Naive thymus-derived CD4-positive, alpha-beta T cell (primary cell): ENCODE measurements around the gene TMEM209. TPM values are rescaled to one million over a fixed set of nuclear protein-coding genes. Genes with fewer than 3 reads are reported as not detected.
A peak's percentile ranks its signal among the peaks of the same experiment; 100 is the strongest.

Experiments
- ATAC-seq: fragments of 150-1000 bp; cut with Tn5 transposase; 2 replicates; pipeline ENCODE4 v1.10.0; 2021; ENCODE audit warnings: mild to moderate bottlenecking, moderate library complexity
- CTCF ChIA-PET: fragments of 350-600 bp; sonication (Branson Sonifier 250); formaldehyde crosslinking; loops from one replicate; lab custom pipeline; 2021; ENCODE audit warnings: antibody characterized with exemption; lab: Charles Lee
- POLR2A ChIA-PET: fragments of 350-600 bp; sonication (Branson Sonifier 250); formaldehyde crosslinking; loops from one replicate; lab custom pipeline; 2021; ENCODE audit warnings: antibody characterized with exemption, inconsistent platforms; lab: Charles Lee
- DNase-seq, 9 donors: peaks; one replicate each; pipeline versions ENCODE4 v3.0.0 to v3.0.0-alpha.2; 2020 to 2022; ENCODE audit warnings: mixed read lengths in 1 of 9
- H3K27ac ChIP-seq: one replicate; pipeline ENCODE4 v1.7.0; 2013; ENCODE audit warnings: mild to moderate bottlenecking, low read depth, low read length, moderate library complexity
- H3K27me3 ChIP-seq, 2 donors: one replicate each; pipeline ENCODE4 v1.7.0; 2013; ENCODE audit warnings: low read length in 2 of 2, mild to moderate bottlenecking in 2 of 2, moderate library complexity in 2 of 2; ENCODE audit not compliant: control insufficient read depth in 2 of 2, insufficient read depth in 2 of 2
- H3K36me3 ChIP-seq, 3 experiments: 1 replicate in 2 of 3; 2 replicates in 1 of 3; pipeline ENCODE4 v1.7.0; 2013; ENCODE audit warnings: low read length in 3 of 3, mild to moderate bottlenecking in 3 of 3, moderate library complexity in 1 of 3; ENCODE audit not compliant: insufficient read depth in 3 of 3, control insufficient read depth in 2 of 3
- H3K4me1 ChIP-seq, 2 donors: one replicate each; pipeline ENCODE4 v1.7.0; 2013; ENCODE audit warnings: low read length in 2 of 2, mild to moderate bottlenecking in 2 of 2, moderate library complexity in 1 of 2; ENCODE audit not compliant: control insufficient read depth in 2 of 2, insufficient read depth in 2 of 2
- H3K4me3 ChIP-seq: 2 replicates; pipeline ENCODE4 v1.7.0; 2013; ENCODE audit warnings: mild to moderate bottlenecking, low read length
- H3K9me3 ChIP-seq, 3 experiments: 1 replicate in 2 of 3; 2 replicates in 1 of 3; pipeline ENCODE4 v1.7.0; 2013; ENCODE audit warnings: low read length in 3 of 3; ENCODE audit not compliant: control insufficient read depth in 2 of 3
- H3K27ac Mint-ChIP-seq, 9 donors: one replicate each; pipeline ENCODE4 v1.8.0; 2020 to 2022; ENCODE audit warnings: mixed read lengths in 9 of 9, mild to moderate bottlenecking in 8 of 9, moderate library complexity in 5 of 9, inconsistent platforms in 2 of 9
- H3K27me3 Mint-ChIP-seq, 5 donors: one replicate each; pipeline ENCODE4 v1.8.0; 2021 to 2022; ENCODE audit warnings: mixed read lengths in 5 of 5, mild to moderate bottlenecking in 1 of 5
- H3K36me3 Mint-ChIP-seq, 5 donors: one replicate each; pipeline ENCODE4 v1.8.0; 2020 to 2022; ENCODE audit warnings: mixed read lengths in 5 of 5, mild to moderate bottlenecking in 3 of 5, inconsistent platforms in 1 of 5
- H3K4me1 Mint-ChIP-seq, 7 donors: one replicate each; pipeline ENCODE4 v1.8.0; 2020 to 2022; ENCODE audit warnings: mixed read lengths in 7 of 7, mild to moderate bottlenecking in 3 of 7, inconsistent platforms in 1 of 7
- H3K4me3 Mint-ChIP-seq, 10 donors: one replicate each; pipeline ENCODE4 v1.8.0; 2020 to 2022; ENCODE audit warnings: mild to moderate bottlenecking in 10 of 10, mixed read lengths in 10 of 10, moderate library complexity in 6 of 10, inconsistent platforms in 2 of 10
- H3K9me3 Mint-ChIP-seq, 11 donors: one replicate each; pipeline ENCODE4 v1.8.0; 2020 to 2022; ENCODE audit warnings: mixed read lengths in 11 of 11, mild to moderate bottlenecking in 4 of 11, inconsistent platforms in 1 of 11, moderate library complexity in 1 of 11
- intact Hi-C, 2 donors: fragments of 100-400 bp; cut with micrococcal nuclease; formaldehyde crosslinking; loops; one replicate each; pipeline ENCODE4 v1.15.1; 2023
- polyA plus RNA-seq, 2 donors: library from polyadenylated mRNA; unstranded; fragments of 300-500 nt; fragmentation: Illumina TruSeq; gene quantifications; one replicate each; pipeline ENCODE4 v1.2.3, GENCODE V29; 2021
- total RNA-seq, 6 experiments: library from RNA in 5 of 6; stranded (reverse) in 5 of 6; gene quantifications; 1 replicate in 5 of 6; 2 replicates in 1 of 6; pipeline ENCODE4 v1.2.3 and lab custom pipeline; 2021 to 2026

TMEM209 gene
- total and polyA plus RNA-seq, 7 experiments from 2014 or later = 18.8 to 53.9 (median 35.6) TPM

- ATAC-seq (no peak), DNase-seq (no peak)
- Histone ChIP-seq H3K4me3 (peak overlapping the region; percentile 79), H3K9me3 (no peaks in the 10 kb centered on the region), H3K27me3 (no peaks in the 10 kb centered on the region), H3K4me1 (peaks cover 0 to 13% of the 10 kb centered on the region in 2 donors), H3K27ac (peak overlapping the region; percentile 87), H3K36me3 (peaks cover 0 to 6% (median 0%) of the 10 kb centered on the region in 3 experiments)
- Mint-ChIP-seq H3K4me1 (peaks cover 6 to 35% (median 13%) of the 10 kb centered on the region in 7 donors), H3K9me3 (no peaks in the 10 kb centered on the region), H3K36me3 (peaks cover 0 to 12% (median 2%) of the 10 kb centered on the region in 5 donors), H3K27ac (peak overlapping the region in 8 of 9 donors; percentile 58 to 87 (median 83)), H3K27me3 (peaks cover 0 to 17% (median 0%) of the 10 kb centered on the region in 5 donors), H3K4me3 (peak overlapping the region; percentile 71 to 90 (median 85))
- POLR2A ChIA-PET = interaction anchor here (0.9 to 1.3 kb wide), 4 partner anchors 18 to 67 kb away, joined by 3 to 5 read pairs (median 4); no protein-coding TSS in a partner anchor
- CTCF ChIA-PET = interaction anchor here (0.6 kb wide), 1 partner anchor 192 kb away, joined by 3 read pairs; no protein-coding TSS in a partner anchor
- intact Hi-C loops = loop anchor here in 1 of 2 donors (1.0 to 2.0 kb wide), 3 partner anchors 63 to 527 kb away; partner anchors contain the start of genes COPG2, KLHDC10 and TMEM209
Measured at GRCh38 chr7:130141884-130142653, 63.1 kb downstream of the TMEM209 start.

DNA sequence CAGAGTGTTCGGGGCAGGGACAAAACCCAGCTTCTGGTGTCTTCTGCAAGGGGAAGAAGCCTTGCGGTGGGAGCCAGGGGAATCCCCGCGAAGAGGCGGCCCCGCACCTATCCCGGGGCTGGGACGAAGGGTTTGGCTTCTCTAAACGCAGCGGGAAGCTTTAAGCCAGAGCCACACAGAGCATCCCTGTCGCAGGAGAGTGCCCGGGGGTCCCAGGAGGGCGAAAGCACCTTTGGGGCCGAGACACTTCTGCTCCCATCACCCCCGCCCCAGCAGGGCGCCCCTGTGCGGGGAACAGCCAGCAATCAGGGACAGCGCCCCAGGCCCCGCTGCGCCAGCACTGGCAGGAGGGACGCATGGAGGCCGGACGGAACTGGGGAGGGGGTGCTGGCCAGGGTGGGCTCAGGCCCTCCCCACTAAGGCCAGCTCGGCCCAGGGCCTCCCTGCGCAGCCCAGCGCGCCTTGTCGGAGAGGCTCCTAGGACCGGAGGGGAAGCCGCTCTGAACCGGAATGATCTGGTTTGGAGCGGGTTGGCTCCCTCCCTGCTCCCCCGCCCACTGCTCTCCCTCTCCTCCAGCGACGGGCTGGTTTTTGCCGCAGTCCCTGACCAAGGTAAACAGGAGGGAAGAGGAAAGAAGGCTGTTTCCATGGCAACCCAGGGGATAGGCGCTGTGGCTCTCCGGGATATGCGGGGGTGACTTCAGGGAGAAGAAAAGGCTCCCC lies 63.9 kb downstream of the TMEM209 start:
- ChIA-PET POLR2A (interaction anchor here (0.6 to 1.3 kb wide), 6 partner anchors 24 to 497 kb away, joined by 3 to 6 read pairs (median 5); partner anchors contain the start of gene TMEM209), CTCF (interaction anchor here (1.3 kb wide), 1 partner anchor 57 kb away, joined by 3 read pairs; no protein-coding TSS in a partner anchor)
- peak overlapping the region; percentile 71 to 90 (median 85) for H3K4me3 Mint-ChIP-seq
- peaks cover 6 to 35% (median 13%) of the 10 kb centered on the region in 7 donors for H3K4me1 Mint-ChIP-seq
- H3K27ac Mint-ChIP-seq = peak overlapping the region; percentile 46 to 87 (median 83)
- H3K9me3 ChIP-seq = no peaks in the 10 kb centered on the region
- ATAC-seq = peak; percentile 64
- peak overlapping the region; percentile 87 for H3K27ac ChIP-seq
- H3K4me1 ChIP-seq = peaks cover 0 to 13% of the 10 kb centered on the region in 2 donors
- intact Hi-C loops = loop anchor here in 1 of 2 donors (1.0 to 2.0 kb wide), 3 partner anchors 64 to 527 kb away; partner anchors contain the start of genes COPG2, KLHDC10 and TMEM209
- peaks cover 0 to 16% (median 4%) of the 10 kb centered on the region in 5 donors for H3K36me3 Mint-ChIP-seq
- peak in 8 of 9 donors; percentile 28 to 67 (median 56) for DNase-seq
- peak overlapping the region; percentile 79 for H3K4me3 ChIP-seq
- H3K36me3 ChIP-seq = peaks cover 0 to 8% (median 0%) of the 10 kb centered on the region in 3 experiments
- peaks cover 0 to 17% (median 0%) of the 10 kb centered on the region in 5 donors for H3K27me3 Mint-ChIP-seq
- no peaks in the 10 kb centered on the region for H3K9me3 Mint-ChIP-seq
- no peaks in the 10 kb centered on the region for H3K27me3 ChIP-seq

GRCh38 chr7:130140551-130141160 lies 64.5 kb downstream of the TMEM209 start:
- H3K27me3 Mint-ChIP-seq = peaks cover 0 to 17% (median 0%) of the 10 kb centered on the region in 5 donors
- ATAC-seq (no peak), DNase-seq (no peak)
- peaks cover 0 to 13% of the 10 kb centered on the region in 2 donors for H3K4me1 ChIP-seq
- peak overlapping the region; percentile 79 for H3K4me3 ChIP-seq
- no peaks in the 10 kb centered on the region for H3K9me3 ChIP-seq
- H3K27ac ChIP-seq = peak overlapping the region; percentile 87
- intact Hi-C loops = loop anchor here in 1 of 2 donors (1.0 to 2.0 kb wide), 3 partner anchors 65 to 528 kb away; partner anchors contain the start of genes COPG2, KLHDC10 and TMEM209
- peak overlapping the region; percentile 71 to 90 (median 85) for H3K4me3 Mint-ChIP-seq
- peak overlapping the region in 7 of 9 donors; percentile 67 to 87 (median 85) for H3K27ac Mint-ChIP-seq
- H3K36me3 Mint-ChIP-seq = peaks cover 0 to 22% (median 11%) of the 10 kb centered on the region in 5 donors
- H3K4me1 Mint-ChIP-seq = peaks cover 6 to 35% (median 17%) of the 10 kb centered on the region in 7 donors
- peaks cover 0 to 14% (median 0%) of the 10 kb centered on the region in 3 experiments for H3K36me3 ChIP-seq
- ChIA-PET POLR2A (interaction anchor here (0.6 to 1.3 kb wide), 7 partner anchors 24 to 496 kb away, joined by 3 to 6 read pairs (median 5); partner anchors contain the start of gene TMEM209), CTCF (interaction anchor here (1.3 kb wide), 1 partner anchor 57 kb away, joined by 3 read pairs; no protein-coding TSS in a partner anchor)
- no peaks in the 10 kb centered on the region for H3K27me3 ChIP-seq
- no peaks in the 10 kb centered on the region for H3K9me3 Mint-ChIP-seq

DNA sequence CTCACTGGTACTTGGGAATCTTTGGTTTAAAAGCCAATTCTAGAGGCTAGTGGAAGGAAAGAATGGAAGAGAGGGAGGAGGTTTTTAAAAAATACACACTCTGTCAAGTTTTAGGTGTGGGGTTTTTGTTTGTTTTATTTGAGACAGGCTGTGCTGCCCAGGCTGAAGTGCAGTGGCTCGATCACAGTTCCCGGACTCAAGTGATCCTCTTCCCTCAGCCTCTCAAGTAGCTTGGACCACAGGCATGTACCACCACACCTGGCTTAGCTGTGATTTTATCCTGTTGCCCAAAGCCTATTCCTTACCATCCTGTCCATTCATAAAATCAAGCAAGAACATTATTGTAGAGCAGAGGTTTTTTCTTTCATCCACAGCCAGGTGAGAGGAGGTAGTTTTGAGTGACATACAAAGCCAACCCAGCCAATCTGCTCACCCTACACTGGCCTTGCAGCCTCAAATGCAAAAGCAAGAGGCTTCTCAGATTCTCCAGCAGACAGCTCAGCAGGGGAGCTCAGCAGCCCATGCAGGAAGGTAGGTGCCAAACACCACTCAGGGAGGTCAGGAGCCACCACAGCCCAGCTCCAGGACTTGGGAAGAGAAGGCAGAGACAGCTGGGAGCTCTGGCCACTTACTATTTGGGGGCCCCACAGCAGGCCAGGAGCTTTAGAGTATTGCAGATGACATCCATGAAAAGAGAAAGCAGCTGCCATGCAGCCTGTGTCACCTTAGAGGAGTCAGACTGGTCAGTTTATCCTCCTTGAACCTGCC lies 65.8 kb downstream of the TMEM209 start:
- Mint-ChIP-seq H3K27ac (peak overlapping the region in 8 of 9 donors; percentile 14 to 87 (median 64)), H3K4me1 (peaks cover 6 to 35% (median 21%) of the 10 kb centered on the region in 7 donors), H3K9me3 (no peaks in the 10 kb centered on the region), H3K4me3 (peak overlapping the region in 8 of 10 donors; percentile 40 to 86 (median 61)), H3K36me3 (peaks cover 0 to 26% (median 15%) of the 10 kb centered on the region in 5 donors), H3K27me3 (peaks cover 0 to 13% (median 0%) of the 10 kb centered on the region in 5 donors)
- no peak for ATAC-seq
- H3K4me1 ChIP-seq = peaks cover 0 to 13% of the 10 kb centered on the region in 2 donors
- DNase-seq = no peak
- ChIA-PET CTCF (interaction anchor here (0.6 kb wide), 1 partner anchor 22 kb away, joined by 3 read pairs; no protein-coding TSS in a partner anchor), POLR2A (interaction anchor here (0.9 kb wide), 1 partner anchor 66 kb away, joined by 4 read pairs; the partner anchor contains the start of gene TMEM209)
- peaks cover 0 to 16% (median 0%) of the 10 kb centered on the region in 3 experiments for H3K36me3 ChIP-seq
- intact Hi-C loops = no loop called here
- no peaks in the 10 kb centered on the region for H3K9me3 ChIP-seq
- no peak overlapping the region for H3K27ac ChIP-seq
- no peak overlapping the region for H3K4me3 ChIP-seq
- no peaks in the 10 kb centered on the region for H3K27me3 ChIP-seq

DNA sequence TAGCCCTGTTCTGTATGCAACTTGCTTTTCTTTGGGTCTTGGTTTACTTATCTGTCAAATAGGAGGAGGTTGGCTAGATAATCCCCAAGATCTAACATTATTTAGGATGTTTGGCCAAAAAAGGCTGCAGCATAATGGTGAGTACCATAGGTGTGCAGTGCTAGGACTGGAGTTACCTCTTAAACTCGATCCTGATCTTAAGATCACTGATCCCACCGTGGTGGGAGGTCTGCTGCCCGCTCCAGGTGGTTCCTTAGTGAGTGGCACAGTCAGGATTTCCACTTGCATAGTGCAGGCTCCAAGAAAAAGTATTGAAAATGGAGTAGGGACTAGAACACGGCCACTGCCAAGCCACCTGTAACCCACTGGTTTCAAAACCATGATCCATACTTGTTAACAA lies 68.0 kb downstream of the TMEM209 start:
- H3K36me3 ChIP-seq = peaks cover 0 to 33% (median 0%) of the 10 kb centered on the region in 3 experiments
- no peak overlapping the region for H3K4me3 Mint-ChIP-seq
- H3K4me1 Mint-ChIP-seq = peaks cover 5 to 23% (median 18%) of the 10 kb centered on the region in 7 donors
- ATAC-seq = no peak
- no peak for DNase-seq
- H3K27me3 ChIP-seq = no peaks in the 10 kb centered on the region
- peaks cover 0 to 26% (median 26%) of the 10 kb centered on the region in 5 donors for H3K36me3 Mint-ChIP-seq
- no peak overlapping the region for H3K27ac Mint-ChIP-seq
- no peaks in the 10 kb centered on the region for H3K9me3 ChIP-seq
- no peaks in the 10 kb centered on the region for H3K9me3 Mint-ChIP-seq
- peaks cover 0 to 13% of the 10 kb centered on the region in 2 donors for H3K4me1 ChIP-seq
- peaks cover 0 to 3% (median 0%) of the 10 kb centered on the region in 5 donors for H3K27me3 Mint-ChIP-seq
- intact Hi-C loops = no loop called here
- H3K4me3 ChIP-seq = no peak overlapping the region
- H3K27ac ChIP-seq = no peak overlapping the region
- ChIA-PET POLR2A (no interaction called here), CTCF (no interaction called here)
